ENCODE measurements around the gene FRY. TPM values are rescaled to one million over a fixed set of nuclear protein-coding genes. Genes with fewer than 3 reads are reported as not detected.

FRY gene
- total and polyA plus RNA-seq, 2 of the 13 experiments (the other 11 are each of a cell fraction or from before 2014, with no cell fraction given): 8.2 to 13.1 TPM

- peak; percentile 26; the same call in 1 of the 2 replicates for TF ChIP-seq ZNF143 (CRISPR knock-in tag; IDR thresholded peaks at IDR 0.05)
- TF ChIP-seq TFDP2 (CRISPR knock-in tag; IDR thresholded peaks at IDR 0.05): peak; percentile 25; the same call in 1 of the 2 replicates
- peak; percentile 60; the same call in 1 of the 2 replicates for TF ChIP-seq CREB1 (IDR thresholded peaks at IDR 0.05)
- no peak for TF ChIP-seq CREB1 (CRISPR knock-in tag; IDR thresholded peaks at IDR 0.05)
- peak; percentile 53; the same call in 1 of the 3 replicates for TF ChIP-seq MXI1 (IDR thresholded peaks at IDR 0.05; ENCODE audit: borderline replicate concordance, low read depth, low read length)
- TF ChIP-seq SNAI1 (CRISPR knock-in tag; IDR thresholded peaks at IDR 0.05; ENCODE audit: borderline replicate concordance): no peak
- TF ChIP-seq KMT2B (CRISPR knock-in tag; IDR thresholded peaks at IDR 0.05): peak; percentile 86
- TF ChIP-seq ATF3 (CRISPR knock-in tag; IDR thresholded peaks at IDR 0.05): 0 out of 2 replicates have a peak, but pooled peaks have one; percentile 40
- 0 out of 2 replicates have a peak, but pooled peaks have one; percentile 68 for TF ChIP-seq MTA1 (CRISPR knock-in tag; IDR thresholded peaks at IDR 0.05; ENCODE audit: borderline replicate concordance)
- TF ChIP-seq ZNF567 (CRISPR knock-in tag; IDR thresholded peaks at IDR 0.05; ENCODE audit: borderline replicate concordance): no peak
- no peak; the same call in 1 of the 2 replicates for TF ChIP-seq ZNF710 (CRISPR knock-in tag; IDR thresholded peaks at IDR 0.05; ENCODE audit: borderline replicate concordance)
- TF ChIP-seq XRCC5 (optimal IDR thresholded peaks at IDR 0.05; ENCODE audit: low read length): peak; percentile 64
- TF ChIP-seq ZNF720 (CRISPR knock-in tag; IDR thresholded peaks at IDR 0.05): no peak
- TF ChIP-seq ZNF317 (CRISPR knock-in tag; IDR thresholded peaks at IDR 0.05): 0 out of 2 replicates have a peak, but pooled peaks have one; percentile 26
- 0 out of 2 replicates have a peak, but pooled peaks have one; percentile 8 for TF ChIP-seq ETV6 (CRISPR knock-in tag; conservative IDR thresholded peaks at IDR 0.05)
- TF ChIP-seq CTCF (CRISPR knock-in tag; IDR thresholded peaks at IDR 0.05): peak; percentile 60
- peak; percentile 40; the same call in 1 of the 2 replicates for TF ChIP-seq ETV5 (CRISPR knock-in tag; IDR thresholded peaks at IDR 0.05; ENCODE audit: borderline replicate concordance)
- TF ChIP-seq ZNF446 (CRISPR knock-in tag; IDR thresholded peaks at IDR 0.05): 0 out of 2 replicates have a peak, but pooled peaks have one; percentile 33
- TF ChIP-seq ZNF350 (CRISPR knock-in tag; IDR thresholded peaks at IDR 0.05; ENCODE audit: borderline replicate concordance, low read depth): peak; percentile 69; the same call in 1 of the 2 replicates
- TF ChIP-seq TRAFD1 (CRISPR knock-in tag; IDR thresholded peaks at IDR 0.05; ENCODE audit: borderline replicate concordance): peak; percentile 67; the same call in 1 of the 2 replicates
- TF ChIP-seq ZNF501 (CRISPR knock-in tag; IDR thresholded peaks at IDR 0.05): peak; percentile 90
- 0 out of 2 replicates have a peak, but pooled peaks have one; percentile 43 for TF ChIP-seq NR2C2 (CRISPR knock-in tag; IDR thresholded peaks at IDR 0.05; ENCODE audit: borderline replicate concordance)
These were observed at the start of gene FRY (continued) for GRCh38 chr13:32031025-32031814.

Data from HepG2 (cell line).